NCI-H2107 treated with DMSO at 0.1 percent for 48 hours (cell line): ENCODE data around the gene LIF.

ENCODE experiments used
- DNase-seq: peaks from one replicate; lab custom pipeline; 2025; ENCODE audit not compliant: unreplicated experiment; lab: John Stamatoyannopoulos, UW

The LIF gene

DNA sequence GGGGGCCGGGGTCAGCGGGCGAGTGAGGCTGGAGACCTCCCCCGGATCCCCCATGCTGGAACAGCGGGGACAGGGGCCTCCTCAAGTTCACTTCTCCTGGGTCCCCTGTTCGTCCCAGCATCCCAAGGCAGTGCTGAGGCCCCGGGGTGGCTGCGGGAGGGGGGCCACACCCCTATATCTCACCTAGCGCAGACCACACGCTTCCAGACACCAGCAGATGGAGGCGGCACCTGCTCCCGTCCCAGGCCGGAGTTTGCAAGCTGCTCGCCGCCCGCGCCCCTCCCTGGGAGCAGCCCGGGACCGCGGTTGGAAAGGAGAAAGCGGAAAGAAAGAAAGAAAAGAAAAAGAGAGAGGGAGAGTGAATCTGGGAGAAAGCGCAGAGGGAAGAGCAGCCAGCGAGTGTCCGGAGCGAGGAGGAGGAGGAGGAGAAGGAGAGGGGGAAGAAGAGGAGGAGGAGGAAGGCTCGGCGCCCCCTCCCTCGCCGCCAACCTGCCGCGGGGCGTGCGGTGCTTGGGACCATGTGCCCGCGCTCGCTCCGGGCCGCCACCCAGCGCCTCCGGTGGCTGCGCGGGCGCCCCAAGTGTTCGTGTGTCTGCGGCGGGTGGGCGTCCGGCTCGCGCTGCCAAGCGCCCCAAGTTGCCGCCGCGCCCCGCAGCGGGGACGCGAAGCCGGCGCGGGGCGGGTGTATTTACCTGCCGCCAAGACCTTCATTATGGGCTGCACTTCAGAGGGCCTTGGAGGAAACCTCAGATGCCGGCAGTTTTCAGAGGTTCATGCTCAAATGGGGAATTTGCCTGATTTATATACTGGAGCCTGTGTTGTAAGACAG is at the start of gene LIF:
LIF (minus strand) TSS at position 775 of the 829 bp plus-strand sequence; CDS start at position 711, 64 bp downstream.
- no peak for DNase-seq

DNA sequence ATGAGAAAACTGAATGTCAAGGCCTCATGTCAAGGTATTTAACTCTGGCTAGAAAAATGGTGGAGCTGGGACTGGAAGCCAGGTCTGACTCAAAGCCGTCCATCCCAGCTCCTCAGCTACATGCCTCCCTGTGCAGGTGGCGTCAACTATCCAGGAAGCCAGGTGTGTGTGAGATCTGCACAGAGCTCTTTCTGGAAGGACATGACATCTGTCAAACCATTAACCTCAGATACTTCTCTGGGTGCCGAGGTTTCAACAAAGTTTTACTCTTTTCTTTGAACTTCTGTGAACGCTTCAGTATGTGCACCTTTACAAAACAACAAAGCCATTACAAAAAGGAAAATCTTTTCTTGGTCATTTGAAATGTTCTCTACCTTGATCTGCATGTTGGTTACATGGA is 49.8 kb upstream of the LIF start:
- no peak for DNase-seq

DNA sequence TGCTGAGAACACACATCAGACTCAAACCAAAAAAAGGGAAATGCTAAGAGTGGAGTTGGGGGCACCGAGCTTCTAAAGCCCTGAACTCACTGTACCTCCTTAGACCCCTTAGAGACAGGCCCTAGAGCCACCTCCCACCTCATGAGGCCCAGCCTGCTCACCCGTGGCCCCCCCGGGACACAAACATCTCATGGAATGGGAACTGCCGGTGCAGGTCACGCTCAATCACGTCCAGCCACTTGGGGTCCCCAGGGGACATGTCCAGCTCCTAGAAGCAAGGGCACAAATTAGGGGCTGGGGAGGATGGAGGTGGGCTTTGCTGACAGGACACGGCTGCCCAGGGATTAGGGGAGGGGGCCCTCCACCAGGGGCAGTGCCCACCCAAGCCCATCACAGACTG is 49.0 kb upstream of the LIF start:
- no peak for DNase-seq

DNA sequence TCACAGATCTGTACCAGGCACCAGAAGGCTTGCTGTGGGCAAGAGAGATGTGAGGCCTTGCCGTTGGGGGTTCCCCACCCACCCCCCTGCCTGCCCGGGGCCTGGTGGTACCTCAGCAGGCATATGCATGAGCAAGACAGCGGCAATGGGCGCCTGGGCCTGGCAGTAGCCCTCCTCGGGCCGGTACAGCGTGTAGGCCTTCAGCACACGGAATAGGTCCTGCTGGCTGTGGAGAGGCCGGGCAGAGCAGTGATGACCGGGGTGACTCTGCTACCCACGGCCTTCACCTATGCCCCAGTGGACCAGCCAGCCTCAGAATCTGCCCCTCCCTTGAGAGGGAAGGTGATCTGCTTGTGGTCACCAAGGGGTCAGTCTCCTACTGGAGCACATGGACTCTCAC is 48.3 kb upstream of the LIF start:
- DNase-seq = no peak

DNA sequence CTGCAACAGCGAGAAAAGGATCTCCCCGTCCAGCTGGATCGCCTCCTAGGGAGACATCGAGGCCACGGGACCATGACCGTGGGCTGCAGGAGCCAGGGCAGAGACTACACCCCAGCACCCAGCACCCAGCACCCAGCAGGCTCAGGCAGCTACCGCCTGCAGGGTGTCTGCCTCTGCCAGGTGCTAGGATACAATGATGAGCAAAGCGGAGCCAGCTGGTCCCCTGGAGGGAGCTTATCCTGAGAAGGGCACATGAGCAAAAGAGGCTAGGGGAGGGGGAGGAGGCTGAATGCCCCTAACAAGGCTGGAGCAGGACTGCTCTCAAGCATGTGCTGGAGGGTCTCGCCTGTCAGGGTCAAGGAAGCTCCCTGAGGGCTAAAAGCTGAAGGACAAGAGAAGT is 47.5 kb upstream of the LIF start:
- DNase-seq = peak; percentile 21

DNA sequence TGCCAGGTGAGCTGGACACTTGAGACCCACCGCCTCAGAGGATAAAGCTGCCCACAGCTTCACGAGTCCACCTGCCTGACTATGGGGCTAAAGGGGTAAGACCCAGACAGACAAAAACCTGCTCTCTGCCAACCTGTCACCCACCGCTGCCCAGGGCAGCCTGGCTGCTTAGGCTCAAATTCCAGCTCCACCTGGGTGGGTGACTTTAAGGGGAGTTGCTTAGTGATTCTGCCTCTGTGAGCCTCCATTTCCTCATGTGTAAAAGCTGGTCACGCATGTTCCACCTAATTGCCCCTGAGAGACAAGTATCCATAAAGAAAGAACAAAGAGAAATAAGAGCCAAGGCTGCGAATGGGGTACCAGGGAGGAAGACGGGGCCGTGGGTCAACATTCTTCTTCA is 46.5 kb upstream of the LIF start:
- no peak for DNase-seq

DNA sequence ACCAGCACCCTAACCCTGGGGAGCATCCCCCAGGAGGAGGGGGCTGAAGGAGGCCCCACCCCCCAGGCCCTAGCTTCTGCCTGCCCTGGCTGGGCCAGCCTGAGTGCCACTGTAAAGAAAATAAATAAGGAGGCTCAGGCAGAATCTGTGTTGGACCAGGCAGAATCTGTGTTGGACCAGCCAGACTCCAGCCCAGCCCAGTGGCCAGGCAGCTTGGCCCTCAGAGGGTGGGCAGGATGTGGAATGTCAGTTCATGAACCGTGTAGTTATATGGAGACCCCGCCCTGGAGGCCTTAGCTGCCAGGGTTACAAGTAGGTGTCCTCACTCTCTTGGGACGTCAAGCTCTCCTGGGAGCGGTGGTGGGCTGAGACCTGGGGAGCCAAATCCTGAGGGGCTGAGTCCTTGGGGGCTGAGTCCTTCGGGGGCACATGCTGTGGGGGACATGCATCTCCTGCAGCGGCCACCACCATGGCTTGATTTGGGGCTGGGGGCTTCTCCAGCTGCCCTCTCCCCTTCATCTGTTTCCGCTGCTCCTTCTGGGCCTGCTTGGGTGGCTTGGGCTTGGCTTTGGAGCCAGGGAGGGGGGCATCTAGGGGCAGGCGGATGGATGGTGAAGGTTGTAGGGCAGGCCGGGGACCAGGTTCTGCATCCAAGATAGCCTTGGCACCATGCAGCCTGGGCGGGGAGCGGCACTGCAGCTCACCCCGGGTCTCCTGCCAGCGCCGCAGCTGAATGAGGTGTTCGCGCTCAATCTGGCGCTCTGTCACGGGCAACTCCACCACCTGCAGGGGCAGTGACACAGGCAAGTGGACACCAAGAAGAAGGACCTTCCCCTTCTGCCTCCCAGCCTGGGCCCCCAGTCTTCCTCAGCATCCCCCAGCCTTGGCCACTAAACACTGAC is 45.8 kb upstream of the LIF start:
- no peak for DNase-seq

DNA sequence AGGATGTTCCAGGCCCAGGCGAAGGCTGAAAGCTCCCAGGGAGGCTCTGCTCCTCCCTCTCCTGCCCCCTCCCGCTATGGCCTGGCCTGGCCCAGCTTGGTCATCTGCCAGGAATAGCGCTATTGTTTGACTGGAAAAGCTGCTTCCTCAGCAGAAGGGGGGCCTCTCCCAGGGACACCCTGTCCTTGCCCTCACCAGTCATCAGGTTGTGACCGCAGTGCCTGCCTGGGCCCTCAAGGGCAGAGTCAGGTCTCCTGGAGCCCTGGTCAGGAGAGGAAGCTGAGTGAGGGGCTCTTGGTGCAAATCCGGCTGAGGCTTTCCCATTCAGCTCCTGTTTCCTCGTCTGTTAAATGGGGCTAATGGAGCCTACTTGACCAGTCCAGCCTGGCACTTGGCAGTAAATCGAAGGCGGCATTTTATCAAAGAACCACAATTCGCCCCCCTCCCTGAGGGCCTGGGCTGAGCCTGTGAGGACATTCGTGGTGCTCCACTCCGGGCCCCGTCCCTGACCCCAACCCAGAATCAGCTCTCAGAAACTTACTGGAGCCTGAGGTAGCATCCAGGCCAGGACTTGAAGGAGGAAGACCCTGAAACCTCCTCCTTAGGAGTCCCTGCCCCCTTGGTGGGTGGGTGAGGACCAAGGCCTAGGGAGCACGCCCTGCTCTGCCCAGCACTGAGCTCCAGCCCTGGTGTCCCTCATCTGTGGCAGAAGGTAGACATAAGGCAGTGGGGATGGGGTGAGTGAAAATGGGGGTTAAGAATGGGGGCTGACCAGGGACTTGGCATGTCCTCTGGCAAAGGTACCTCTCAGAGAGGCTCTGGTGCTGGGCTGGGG is 44.7 kb upstream of the LIF start:
- DNase-seq = no peak

DNA sequence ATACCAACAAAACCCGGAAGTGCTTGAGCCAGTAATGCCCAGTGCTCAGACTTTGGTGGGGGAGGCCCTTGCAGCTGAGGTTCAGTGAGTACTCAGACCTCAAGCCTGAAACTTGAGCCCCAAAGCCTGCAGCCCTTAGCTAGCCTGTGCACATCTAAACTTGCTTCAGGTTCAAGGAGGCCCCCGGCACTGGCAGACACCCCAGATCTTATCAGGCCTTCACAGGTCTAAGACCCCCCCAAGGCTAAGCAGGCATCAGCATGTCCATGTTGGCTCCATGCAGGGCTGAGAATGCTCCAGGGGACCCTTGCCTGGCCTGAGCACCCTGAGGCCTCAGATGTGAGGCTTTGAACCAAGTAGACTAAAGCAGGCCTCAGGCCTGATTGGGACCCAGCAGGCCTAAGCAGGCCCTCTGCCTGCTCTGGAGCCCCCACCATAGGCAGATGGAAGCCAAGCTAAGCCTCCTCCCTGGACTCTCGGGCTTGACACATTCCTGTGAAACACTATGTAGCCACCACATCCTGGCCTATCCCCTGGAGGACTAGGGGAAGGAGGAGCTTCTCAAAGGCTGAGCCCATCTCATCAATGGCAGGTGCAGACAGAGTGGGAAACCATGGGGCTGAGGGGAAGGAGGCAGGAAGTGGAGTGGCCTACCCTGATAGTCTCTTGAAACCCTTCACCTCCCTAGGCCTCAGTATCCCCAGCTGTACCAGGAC is 43.9 kb upstream of the LIF start:
- DNase-seq = no peak

DNA sequence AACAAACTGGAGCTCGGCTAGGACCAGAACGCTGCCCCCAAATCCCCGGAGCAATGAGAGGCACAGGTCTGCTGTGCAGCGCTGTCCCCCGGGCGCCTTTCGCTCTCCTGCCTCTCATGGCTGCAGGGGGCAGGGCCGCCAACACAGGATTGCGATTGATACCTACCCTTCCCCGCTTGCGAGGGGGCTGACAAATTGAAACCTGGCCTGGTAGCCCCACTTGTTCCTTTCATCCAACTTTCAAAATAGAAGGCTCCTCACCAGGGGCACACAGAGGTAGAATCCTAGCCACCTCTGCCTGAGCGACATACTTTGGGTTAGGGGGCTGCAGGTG is 43.4 kb upstream of the LIF start:
- DNase-seq = no peak

DNA sequence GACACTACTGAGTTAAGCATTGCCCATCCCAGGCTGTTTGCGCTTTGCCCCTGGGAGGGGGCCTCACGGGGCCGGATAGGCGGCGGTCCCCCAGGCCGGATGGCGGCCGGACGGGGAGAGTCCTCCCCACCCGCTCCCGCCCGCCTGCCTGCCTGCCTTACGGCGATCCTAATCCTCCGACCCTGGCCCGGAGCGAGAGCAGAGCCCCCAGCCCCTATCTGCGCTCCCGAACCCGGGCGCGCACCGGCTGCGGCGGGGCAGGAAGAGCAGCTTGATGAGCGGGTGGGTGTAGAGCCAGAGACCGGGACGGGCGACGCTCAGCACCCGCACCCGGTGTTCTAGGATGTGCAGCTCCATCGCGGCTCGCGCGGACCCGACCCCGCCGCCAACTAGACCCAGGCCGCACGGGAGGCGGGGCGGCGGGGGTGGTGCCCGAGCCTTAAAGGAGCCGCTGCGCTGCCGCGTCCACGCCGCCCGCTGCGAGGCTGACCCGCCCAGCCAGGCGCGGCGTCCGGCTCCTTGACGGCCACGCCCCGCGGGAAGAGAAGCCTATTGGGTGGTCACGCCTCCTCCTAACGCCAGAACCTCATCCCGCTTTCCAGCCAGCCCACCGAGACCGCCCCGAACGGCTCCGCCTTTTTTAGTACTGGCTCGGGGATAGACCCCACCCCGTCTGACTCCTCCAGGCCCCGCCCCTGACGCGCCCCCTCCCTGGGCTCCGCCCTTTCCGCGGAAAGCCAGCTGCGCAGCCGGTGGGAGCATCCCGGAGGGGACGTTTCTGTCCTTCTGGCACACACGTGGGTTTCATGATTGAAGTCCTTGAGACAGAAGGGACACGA is 42.8 kb upstream of the LIF start, which contains the start of gene CASTOR1:
CASTOR1 (minus strand) TSS at position 365 of the 839 bp plus-strand sequence; CDS start at position 357, 8 bp downstream.
- DNase-seq = peak; percentile 71

DNA sequence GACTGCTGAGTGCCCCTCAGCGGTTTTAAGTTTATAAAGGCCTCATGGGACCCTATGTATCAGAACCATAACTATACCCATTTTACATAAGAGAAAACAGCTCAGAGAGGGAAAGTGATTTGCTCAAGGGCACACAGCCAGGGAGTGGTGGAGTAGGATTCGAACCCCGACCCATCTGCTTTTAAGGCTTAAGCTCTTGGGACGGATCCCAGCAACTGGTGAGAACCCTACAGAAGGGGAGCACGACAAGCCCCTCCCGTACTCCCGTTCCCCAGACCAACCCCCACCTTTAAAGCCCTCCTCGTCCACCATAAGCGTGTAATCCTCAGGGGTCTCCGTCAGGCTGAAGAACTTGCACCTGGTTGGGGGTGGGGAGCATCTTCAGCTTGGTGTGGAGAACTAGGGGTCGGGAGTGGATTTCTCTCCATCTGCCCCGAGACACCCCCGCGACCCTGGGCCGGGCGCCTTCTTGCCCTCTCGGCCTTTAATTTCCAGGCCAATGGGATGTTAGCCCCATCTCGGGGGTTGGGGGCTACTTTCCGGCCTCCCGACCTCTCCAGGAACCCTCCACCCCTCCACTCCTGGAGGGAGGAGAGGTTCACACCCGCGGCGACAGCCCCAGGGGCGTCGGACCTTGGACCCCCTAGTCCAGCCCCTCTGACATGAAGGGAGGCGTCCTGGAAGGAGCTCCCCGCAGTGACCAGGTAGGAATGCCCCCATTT is 42.0 kb upstream of the LIF start:
- DNase-seq = no peak

DNA sequence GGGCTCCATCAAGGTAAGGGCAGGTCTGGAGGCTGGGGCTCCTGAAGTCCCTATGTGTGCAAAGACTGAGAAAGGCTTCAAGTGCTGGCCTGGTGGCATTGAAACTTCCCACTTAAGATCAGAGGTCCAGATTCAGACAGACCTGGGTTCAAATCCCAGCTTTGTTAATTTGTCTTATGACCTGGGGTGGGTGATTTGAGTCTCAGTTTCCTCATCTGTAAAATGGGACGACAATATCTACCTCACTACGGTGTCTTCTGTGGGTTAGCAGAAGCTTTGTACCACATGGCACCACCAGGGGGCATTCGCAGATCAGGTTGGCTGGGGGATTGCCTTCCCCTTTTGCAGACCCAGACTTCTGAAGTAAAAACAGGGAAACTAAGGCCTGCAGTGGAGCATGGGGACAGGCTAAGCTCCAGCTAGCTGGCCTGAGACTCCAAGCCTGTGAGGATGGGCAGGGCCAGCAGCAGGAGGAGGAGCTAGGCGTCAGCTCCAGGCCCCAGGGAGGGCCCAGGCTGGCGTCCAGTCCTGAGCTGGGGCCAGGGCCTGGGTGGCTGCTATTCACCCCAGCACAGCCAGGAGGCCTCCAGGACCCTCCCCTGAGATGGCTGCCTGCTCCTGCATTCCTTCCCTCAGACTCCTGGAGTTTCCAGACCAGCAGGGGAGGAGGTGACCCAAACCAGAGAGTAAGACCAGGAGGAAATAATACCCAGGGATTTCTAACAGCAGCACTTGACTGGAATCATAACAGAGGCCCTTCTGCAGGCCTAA is 41.3 kb upstream of the LIF start:
- peak; percentile 33 for DNase-seq

DNA sequence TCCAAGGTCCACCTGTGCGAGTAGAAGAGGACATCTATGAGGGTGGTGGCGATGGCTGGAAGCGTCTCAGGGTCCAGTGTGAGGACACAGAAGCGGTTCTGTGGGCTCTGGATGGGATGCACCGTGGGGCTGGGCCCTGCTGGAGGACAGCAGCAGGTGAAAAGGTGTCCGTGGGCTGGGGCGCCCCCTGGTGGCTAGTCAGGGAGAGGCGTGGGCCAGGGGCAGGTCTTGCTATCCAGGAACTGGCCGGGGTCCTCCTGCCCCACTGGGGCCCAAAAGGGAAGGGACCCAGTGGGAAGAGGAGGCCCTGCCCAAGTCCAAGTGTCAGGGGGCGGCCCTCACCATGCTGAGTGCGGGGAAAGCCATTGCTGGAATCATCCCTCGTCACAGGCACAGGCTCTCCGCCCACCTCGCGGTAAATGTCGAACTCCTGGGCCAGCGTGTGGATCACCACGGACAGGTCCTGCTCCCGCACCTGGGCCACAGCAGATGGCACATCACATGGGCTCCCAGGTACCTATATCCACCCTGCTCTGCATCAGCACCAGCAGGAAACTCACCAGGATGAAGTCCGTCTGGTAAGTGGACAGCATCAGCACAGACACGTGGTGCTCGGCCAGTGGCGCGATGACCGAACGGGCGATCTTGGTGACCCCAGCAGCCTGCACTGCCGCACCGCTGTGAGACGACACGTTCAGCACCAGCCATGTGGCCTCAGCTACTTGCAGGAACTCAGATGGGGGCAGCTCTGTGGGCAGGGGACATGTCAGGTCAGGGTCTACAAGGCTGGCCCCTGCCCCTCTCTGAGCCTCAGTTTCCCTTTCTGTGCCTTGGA is 40.5 kb upstream of the LIF start:
- no peak for DNase-seq

DNA sequence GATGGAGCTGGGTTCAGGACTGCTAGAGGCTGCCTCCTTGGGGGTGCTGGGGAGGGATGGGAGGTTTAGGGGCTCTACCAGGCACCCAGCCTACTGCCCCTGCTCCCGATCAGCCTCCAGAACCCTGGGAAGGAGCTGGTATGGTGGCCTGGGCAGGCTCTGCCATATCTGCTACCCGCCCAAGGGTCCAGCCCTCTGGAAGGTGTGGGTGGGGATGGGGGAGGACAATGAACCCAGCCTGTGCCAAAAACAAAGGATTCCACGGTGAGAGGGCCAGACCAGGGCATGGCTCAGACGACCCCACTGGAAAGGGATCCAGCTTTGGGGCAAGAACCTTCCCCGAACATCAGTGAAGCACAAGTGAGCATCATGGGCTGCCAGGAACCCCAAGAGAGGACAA is 39.8 kb upstream of the LIF start:
- DNase-seq = no peak

DNA sequence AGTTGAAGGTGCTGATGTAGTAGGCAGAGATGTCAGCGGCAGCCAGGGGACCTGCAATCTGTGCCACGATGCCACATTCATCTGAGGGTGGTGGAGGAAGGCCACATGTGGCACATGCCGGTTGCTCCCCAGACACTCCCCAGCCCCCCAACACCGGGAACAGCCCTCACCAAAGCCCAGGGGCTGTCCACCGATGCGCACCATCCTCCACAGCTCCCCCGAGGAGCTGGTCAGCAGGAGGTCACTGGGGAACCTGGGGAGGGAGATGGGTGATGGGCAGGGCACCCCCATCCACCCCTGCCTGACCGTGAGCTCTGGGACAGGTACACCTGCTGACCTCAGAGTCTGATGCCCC is 39.3 kb upstream of the LIF start:
- DNase-seq = no peak

DNA sequence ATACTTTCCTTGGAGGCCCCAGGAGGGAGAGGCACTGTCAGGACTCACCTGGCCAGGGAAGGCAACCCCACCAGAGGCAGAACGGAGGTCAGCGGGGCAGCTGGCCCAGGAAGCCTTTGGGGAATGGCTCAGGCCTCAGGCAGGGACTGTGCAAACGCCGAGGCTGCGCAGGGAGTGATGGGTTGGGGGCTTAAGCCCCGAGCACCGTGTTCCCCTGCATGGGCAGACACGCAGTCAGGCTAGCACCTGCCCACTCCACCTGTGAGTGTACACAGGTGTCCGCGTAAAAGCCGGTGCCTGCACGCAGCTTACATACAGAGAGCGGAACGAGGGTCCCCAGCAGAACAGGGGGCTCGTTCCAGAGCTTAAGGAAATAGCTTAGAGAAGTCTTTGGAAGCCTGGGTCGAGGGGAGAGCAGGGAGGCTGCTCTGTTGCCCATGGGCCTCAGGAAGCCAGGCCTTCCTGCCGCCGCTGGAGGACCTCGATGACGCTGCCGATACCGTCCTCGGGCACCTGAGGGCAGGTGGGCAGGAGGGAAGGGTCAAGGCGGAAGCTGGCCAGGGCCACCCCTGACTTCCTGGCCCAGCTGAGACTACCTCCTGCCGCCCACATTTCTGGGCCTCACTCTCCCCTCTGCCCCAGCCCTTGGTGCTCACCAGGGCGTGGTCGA is 38.8 kb upstream of the LIF start:
- no peak for DNase-seq
